ENCODE results near the gene ADGRF1.

GRCh38 chr6:47022191-47022590 is 19.9 kb downstream of the ADGRF1 start:
- TF ChIP-seq GATA2 (IDR thresholded peaks at IDR 0.05; ENCODE audit: low read depth, low read length) (no peak), GATA3 (IDR thresholded peaks at IDR 0.05; ENCODE audit: low read depth, low read length) (no peak)
